ENCODE data around the gene NPIPA2. TPM values are rescaled to one million over a fixed set of nuclear protein-coding genes. Genes with fewer than 3 reads are reported as not detected.
"Not testable (repeated sequence)": the region's sequence is repeated elsewhere in the genome, so short reads cannot be mapped to it uniquely, and the experiment has no call there.

Gene NPIPA2
- total RNA-seq, 1 experiment from 2014 or later: not detected

- DNase-seq (ENCODE audit: low read depth, low spot score); in situ Hi-C loops (cut with HindIII; ENCODE audit: low pct_unique_long_range_greater_than_20kb, low sequenced_read_pairs): not testable (repeated sequence)
Measured at GRCh38 chr16:14803577-14803976, 61.2 kb downstream of the NPIPA2 start.

- in situ Hi-C loops (cut with HindIII; ENCODE audit: low pct_unique_long_range_greater_than_20kb, low sequenced_read_pairs); DNase-seq (ENCODE audit: low read depth, low spot score): not testable (repeated sequence)
Measured at GRCh38 chr16:14807184-14807678, 64.9 kb downstream of the NPIPA2 start.

- in situ Hi-C loops (cut with HindIII; ENCODE audit: low pct_unique_long_range_greater_than_20kb, low sequenced_read_pairs); DNase-seq (ENCODE audit: low read depth, low spot score): not testable (repeated sequence)
Measured at GRCh38 chr16:14813890-14814289, 71.6 kb downstream of the NPIPA2 start.

Other genes starting within 250 kb of the NPIPA2 start
- gene PARN, start 112.3 kb upstream of the NPIPA2 start, total RNA-seq (2014; rRNA removed; shearing (Covaris generic)): 97.6 and 102 TPM in 2 replicates
- 213 and 225 TPM in 2 replicates for gene BFAR, start 109.6 kb upstream of the NPIPA2 start, total RNA-seq (2014; rRNA removed; shearing (Covaris generic))
- not detected in 2 replicates for gene PLA2G10, start 48.2 kb upstream of the NPIPA2 start, total RNA-seq (2014; rRNA removed; shearing (Covaris generic))
- gene NPIPA3, start 39.1 kb upstream of the NPIPA2 start, total RNA-seq (2014; rRNA removed; shearing (Covaris generic)): 0.26 and 1.8 TPM in 2 replicates
- gene NOMO1, start 91.2 kb downstream of the NPIPA2 start, total RNA-seq (2014; rRNA removed; shearing (Covaris generic)): 85.7 and 99.6 TPM in 2 replicates
- gene NPIPA1, start 194.9 kb downstream of the NPIPA2 start, total RNA-seq (2014; rRNA removed; shearing (Covaris generic)): 26.2 and 26.8 TPM in 2 replicates
- gene PDXDC1, start 232.5 kb downstream of the NPIPA2 start, total RNA-seq (2014; rRNA removed; shearing (Covaris generic)): 127 and 129 TPM in 2 replicates